Adrenal gland (tissue), 5 donors: ENCODE data around the gene MEIOB.

Experiments used
- POLR2A ChIP-seq, 2 donors: fragments of 450-650 bp; IDR thresholded peaks; one replicate each; pipeline ENCODE4 v1.6.1; 2017; ENCODE audit warnings: antibody characterized with exemption in 2 of 2, mild to moderate bottlenecking in 2 of 2, moderate library complexity in 1 of 2
- TF ChIP-seq, protein P1 (sequence below), 6 experiments: fragments of 450-650 bp in 4 of 6; fragments of 200-600 bp in 2 of 6; sonication (generic) in 1 of 6; IDR thresholded peaks; 1 replicate in 5 of 6; 2 replicates in 1 of 6; pipeline versions ENCODE4 v1.5.1 to v1.8.0; 2016 to 2021; ENCODE audit warnings: antibody characterized with exemption in 6 of 6, mild to moderate bottlenecking in 2 of 6, moderate library complexity in 1 of 6
- donor health status: DM: no; HTN: no; CAD: no.

DNA sequence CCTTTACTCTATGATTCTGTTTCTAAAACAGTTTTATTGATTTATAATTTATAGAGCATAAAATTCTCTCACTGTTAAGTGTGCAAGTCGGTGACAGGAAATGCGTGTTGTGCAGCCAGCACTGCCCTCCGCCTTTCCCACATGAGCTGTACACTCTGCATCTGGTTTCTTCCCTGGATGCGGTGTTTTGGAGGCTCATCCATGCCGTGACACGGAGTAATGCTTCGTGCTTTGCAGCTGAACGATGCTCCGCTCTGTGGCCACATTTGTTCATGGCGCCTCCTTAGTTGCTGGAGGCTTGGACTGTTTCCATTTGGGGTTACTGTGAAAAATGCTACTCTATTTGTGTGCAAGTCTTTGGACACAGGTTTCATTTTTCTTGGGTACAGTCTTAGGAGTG, 71.3 kb downstream of the MEIOB start:
- no peak for TF ChIP-seq POLR2A (IDR thresholded peaks at IDR 0.05)
- TF ChIP-seq, protein P1, sequence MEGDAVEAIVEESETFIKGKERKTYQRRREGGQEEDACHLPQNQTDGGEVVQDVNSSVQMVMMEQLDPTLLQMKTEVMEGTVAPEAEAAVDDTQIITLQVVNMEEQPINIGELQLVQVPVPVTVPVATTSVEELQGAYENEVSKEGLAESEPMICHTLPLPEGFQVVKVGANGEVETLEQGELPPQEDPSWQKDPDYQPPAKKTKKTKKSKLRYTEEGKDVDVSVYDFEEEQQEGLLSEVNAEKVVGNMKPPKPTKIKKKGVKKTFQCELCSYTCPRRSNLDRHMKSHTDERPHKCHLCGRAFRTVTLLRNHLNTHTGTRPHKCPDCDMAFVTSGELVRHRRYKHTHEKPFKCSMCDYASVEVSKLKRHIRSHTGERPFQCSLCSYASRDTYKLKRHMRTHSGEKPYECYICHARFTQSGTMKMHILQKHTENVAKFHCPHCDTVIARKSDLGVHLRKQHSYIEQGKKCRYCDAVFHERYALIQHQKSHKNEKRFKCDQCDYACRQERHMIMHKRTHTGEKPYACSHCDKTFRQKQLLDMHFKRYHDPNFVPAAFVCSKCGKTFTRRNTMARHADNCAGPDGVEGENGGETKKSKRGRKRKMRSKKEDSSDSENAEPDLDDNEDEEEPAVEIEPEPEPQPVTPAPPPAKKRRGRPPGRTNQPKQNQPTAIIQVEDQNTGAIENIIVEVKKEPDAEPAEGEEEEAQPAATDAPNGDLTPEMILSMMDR (IDR thresholded peaks at IDR 0.05): no peak
